ENCODE data around the gene LSP1.

- TF ChIP-seq CTCF (IDR thresholded peaks at IDR 0.05) (no peak), POLR2A (IDR thresholded peaks at IDR 0.05) (no peak), EP300 (IDR thresholded peaks at IDR 0.05; ENCODE audit: low read depth) (no peak)
Observed at GRCh38 chr11:1843098-1843473, 9.8 kb upstream of the LSP1 start.

Data from transverse colon (tissue), 3 donors.